ENCODE measurements around the gene LCOR.
"Not testable (repeated sequence)": the region's sequence is repeated elsewhere in the genome, so short reads cannot be mapped to it uniquely, and the experiment has no call there.

The LCOR gene

GRCh38 chr10:97013983-97014382, 181.9 kb downstream of the LCOR start:
- DNase-seq (ENCODE audit: low spot score), result no peak

- no peak for DNase-seq (ENCODE audit: low spot score)
Observed at GRCh38 chr10:97015240-97015639, 183.1 kb downstream of the LCOR start.

- DNase-seq (ENCODE audit: low spot score), result no peak
Observed at GRCh38 chr10:97016728-97017473, 184.8 kb downstream of the LCOR start.

- DNase-seq (ENCODE audit: low spot score), result no peak
Observed at GRCh38 chr10:97017474-97017903, 185.4 kb downstream of the LCOR start.

- no peak for DNase-seq (ENCODE audit: low spot score)
Observed at GRCh38 chr10:97018251-97019212, 186.4 kb downstream of the LCOR start.

- DNase-seq (ENCODE audit: low spot score), result no peak
Observed at GRCh38 chr10:97019213-97019844, 187.2 kb downstream of the LCOR start.

GRCh38 chr10:97020452-97021400, 188.6 kb downstream of the LCOR start:
- no peak for DNase-seq (ENCODE audit: low spot score)

GRCh38 chr10:97022616-97023015, 190.5 kb downstream of the LCOR start:
- no peak for DNase-seq (ENCODE audit: low spot score)

GRCh38 chr10:97023401-97024167, 191.5 kb downstream of the LCOR start:
- no peak for DNase-seq (ENCODE audit: low spot score)

GRCh38 chr10:97024168-97025073, 192.3 kb downstream of the LCOR start:
- no peak for DNase-seq (ENCODE audit: low spot score)

GRCh38 chr10:97025613-97026242, 193.6 kb downstream of the LCOR start:
- DNase-seq (ENCODE audit: low spot score), result peak; percentile 70

GRCh38 chr10:97028126-97028831, 196.2 kb downstream of the LCOR start:
- DNase-seq (ENCODE audit: low spot score), result no peak

GRCh38 chr10:97028832-97029178, 196.7 kb downstream of the LCOR start:
- no peak for DNase-seq (ENCODE audit: low spot score)

GRCh38 chr10:97029271-97029670, 197.2 kb downstream of the LCOR start:
- DNase-seq (ENCODE audit: low spot score), result no peak

GRCh38 chr10:97030894-97031293, 198.8 kb downstream of the LCOR start:
- no peak for DNase-seq (ENCODE audit: low spot score)

GRCh38 chr10:97031459-97031858, 199.4 kb downstream of the LCOR start:
- no peak for DNase-seq (ENCODE audit: low spot score)

GRCh38 chr10:97032624-97033023, 200.5 kb downstream of the LCOR start:
- DNase-seq (ENCODE audit: low spot score), result no peak

- not testable (repeated sequence) for DNase-seq (ENCODE audit: low spot score)
Observed at GRCh38 chr10:97033841-97034240, 201.7 kb downstream of the LCOR start.

- no peak for DNase-seq (ENCODE audit: low spot score)
Observed at GRCh38 chr10:97034301-97034700, 202.2 kb downstream of the LCOR start.

All from D341Med (cell line).